HepG2 (cell line): ENCODE data around the gene DNAJC11. TPM values are rescaled to one million over a fixed set of nuclear protein-coding genes. Genes with fewer than 3 reads are reported as not detected.

Source experiments
- AGO2 ChIP-seq: fragments of 200-400 bp; formaldehyde crosslinking; optimal IDR thresholded peaks from 2 replicates; pipeline ENCODE3; 2017; ENCODE audit warnings: mild to moderate bottlenecking, low read depth, low read length, moderate library complexity
- HMGA1 ChIP-seq: sonication (generic); formaldehyde crosslinking; conservative IDR thresholded peaks from 2 replicates; pipeline ENCODE4 v1.4.0; 2020; ENCODE audit warnings: missing genetic modification reagents
- HNRNPUL1 ChIP-seq: fragments of 200-400 bp; formaldehyde crosslinking; IDR thresholded peaks from 2 replicates; pipeline ENCODE4 v1.6.1; 2017; ENCODE audit warnings: low read depth, mild to moderate bottlenecking, low read length, moderate library complexity
- MYC ChIP-seq: sonication (generic); formaldehyde crosslinking; IDR thresholded peaks from 2 replicates; pipeline ENCODE4 v1.9.0; 2021; ENCODE audit warnings: missing genetic modification reagents, borderline replicate concordance
- ONECUT2 ChIP-seq: sonication (generic); formaldehyde crosslinking; IDR thresholded peaks from 2 replicates; pipeline ENCODE4 v1.4.0; 2020; ENCODE audit warnings: missing genetic modification reagents
- PCBP1 ChIP-seq: fragments of 200-400 bp; formaldehyde crosslinking; IDR thresholded peaks from 2 replicates; pipeline ENCODE4 v1.6.1; 2017; ENCODE audit warnings: mild to moderate bottlenecking, low read depth, low read length, borderline replicate concordance
- PRMT3 ChIP-seq: sonication (generic); formaldehyde crosslinking; IDR thresholded peaks from 2 replicates; pipeline ENCODE4 v1.8.1; 2022; ENCODE audit warnings: low read depth, mild to moderate bottlenecking, moderate library complexity, missing genetic modification reagents, borderline replicate concordance
- RAD21 ChIP-seq: fragments of 450-650 bp; formaldehyde crosslinking; IDR thresholded peaks from 2 replicates; pipeline ENCODE4 v1.5.0; 2020; ENCODE audit warnings: mild to moderate bottlenecking
- SMARCE1 ChIP-seq: fragments of 450-650 bp; IDR thresholded peaks from 2 replicates; pipeline ENCODE4 v1.6.1; 2017; ENCODE audit warnings: borderline replicate concordance
- SP140L ChIP-seq: sonication (generic); formaldehyde crosslinking; IDR thresholded peaks from 2 replicates; pipeline ENCODE4 v1.4.0; 2020; ENCODE audit warnings: missing genetic modification reagents, borderline replicate concordance
- ZNF263 ChIP-seq: sonication (generic); formaldehyde crosslinking; IDR thresholded peaks from 2 replicates; pipeline ENCODE4 v1.4.0; 2020; ENCODE audit warnings: missing genetic modification reagents
- ZNF432 ChIP-seq: sonication (generic); formaldehyde crosslinking; IDR thresholded peaks from 2 replicates; pipeline ENCODE4 v1.5.0; 2020; ENCODE audit warnings: missing genetic modification reagents, mild to moderate bottlenecking, borderline replicate concordance
- ZNF451 ChIP-seq: sonication (generic); formaldehyde crosslinking; IDR thresholded peaks from 2 replicates; pipeline ENCODE4 v1.5.0; 2020; ENCODE audit warnings: mild to moderate bottlenecking, missing genetic modification reagents
- ZNF501 ChIP-seq: sonication (generic); formaldehyde crosslinking; IDR thresholded peaks from 2 replicates; pipeline ENCODE4 v1.5.1; 2020; ENCODE audit warnings: mild to moderate bottlenecking, moderate library complexity, missing genetic modification reagents
- ZNF546 ChIP-seq: sonication (generic); formaldehyde crosslinking; conservative IDR thresholded peaks from 2 replicates; pipeline ENCODE4 v1.8.1; 2023; ENCODE audit warnings: mild to moderate bottlenecking, missing genetic modification reagents
- ZNF768 ChIP-seq: sonication (generic); formaldehyde crosslinking; IDR thresholded peaks from 2 replicates; pipeline ENCODE4 v1.4.0; 2020; ENCODE audit warnings: missing genetic modification reagents
- ZNF773 ChIP-seq: sonication (generic); formaldehyde crosslinking; IDR thresholded peaks from 2 replicates; pipeline ENCODE4 v1.4.0; 2020; ENCODE audit warnings: missing genetic modification reagents, borderline replicate concordance
- ZZZ3 ChIP-seq: sonication (generic); formaldehyde crosslinking; IDR thresholded peaks from 2 replicates; pipeline ENCODE4 v1.4.0; 2020; ENCODE audit warnings: missing genetic modification reagents, mild to moderate bottlenecking, borderline replicate concordance
- polyA plus RNA-seq, 8 experiments: library from polyadenylated mRNA; depleted of rRNA in 3 of 8; stranded (reverse) in 7 of 8; unstranded in 1 of 8; fragments of >200 nt; fragmentation: Illumina TruSeq in 4 of 8; extraction: Trizol in 4 of 8; gene quantifications; 2 replicates each; pipeline versions ENCODE4 v1.2.1 to v1.2.3, GENCODE V29; 2011 to 2016; ENCODE audit warnings: low read depth in 4 of 8, missing spikeins in 1 of 8, mixed read lengths in 1 of 8; ENCODE audit not compliant: insufficient read depth in 1 of 8
- total RNA-seq, 5 experiments: library from RNA; depleted of rRNA; stranded (reverse); fragments of >200 nt; fragmentation: Illumina TruSeq; extraction: Trizol; gene quantifications; 2 replicates each; pipeline ENCODE4 v1.2.3, GENCODE V29; 2016; ENCODE audit warnings: low read depth in 1 of 5
- TF ChIP-seq, protein P1 (sequence below), 2 experiments: IDR thresholded peaks; 2 replicates each; pipeline ENCODE4 v1.6.1; 2011 to 2012; ENCODE audit warnings: low read length in 2 of 2, borderline replicate concordance in 1 of 2, low read depth in 1 of 2, mild to moderate bottlenecking in 1 of 2, moderate library complexity in 1 of 2
- TF ChIP-seq, protein P2 (sequence below): sonication (generic); formaldehyde crosslinking; IDR thresholded peaks from 2 replicates; pipeline ENCODE4 v1.4.0; 2020; ENCODE audit warnings: missing genetic modification reagents
- TF ChIP-seq, protein P3 (sequence below): sonication (generic); formaldehyde crosslinking; IDR thresholded peaks from 2 replicates; pipeline ENCODE4 v1.5.0; 2020; ENCODE audit warnings: mild to moderate bottlenecking, missing genetic modification reagents

The DNAJC11 gene
- total and polyA plus RNA-seq, 2 of the 13 experiments (the other 11 are each of a cell fraction or from before 2014, with no cell fraction given), result 25.1 to 47.6 TPM

DNA sequence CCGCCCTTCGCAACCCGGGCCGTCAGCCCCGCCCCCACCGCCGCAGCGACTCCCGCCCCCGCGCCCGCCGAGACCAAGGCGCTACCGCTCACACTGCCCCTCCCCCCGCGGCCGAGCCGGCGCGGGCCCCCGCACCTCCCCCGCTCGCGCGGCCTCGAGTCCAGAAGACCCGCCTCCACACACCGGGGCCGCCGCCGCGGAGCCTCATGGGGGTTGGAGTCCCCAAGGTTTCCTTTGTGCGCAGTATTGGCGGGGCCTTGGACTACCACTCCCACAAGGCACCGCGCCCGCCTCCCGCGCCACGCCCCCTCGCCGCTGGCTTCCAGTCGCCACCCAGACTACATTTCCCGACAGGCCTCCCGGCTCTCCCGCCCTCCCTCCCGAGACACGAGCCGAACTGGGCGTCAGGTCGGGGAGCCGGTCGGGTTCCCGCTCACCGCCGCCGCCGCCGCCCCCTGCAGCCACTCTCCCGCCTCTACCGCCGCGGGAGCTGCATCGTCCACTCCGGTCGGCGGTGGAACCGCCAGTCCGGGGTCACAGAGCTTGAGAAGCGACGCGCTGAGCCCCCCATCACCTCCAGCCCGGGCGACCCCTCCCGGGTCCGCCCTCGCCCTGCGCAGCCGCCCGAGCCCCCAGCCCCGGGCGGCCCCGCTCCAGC is 88.1 kb downstream of the DNAJC11 start, which contains the start of gene PHF13 (continued):
- TF ChIP-seq ZNF501 (CRISPR knock-in tag), result peak; percentile 75
- TF ChIP-seq ZNF773 (CRISPR knock-in tag), result no peak
- TF ChIP-seq HMGA1 (CRISPR knock-in tag), result no peak
- TF ChIP-seq ZNF451 (CRISPR knock-in tag), result 0 out of 2 replicates have a peak, but pooled peaks have one; percentile 4
- TF ChIP-seq ZNF546 (CRISPR knock-in tag), result no peak
- TF ChIP-seq, protein P1, sequence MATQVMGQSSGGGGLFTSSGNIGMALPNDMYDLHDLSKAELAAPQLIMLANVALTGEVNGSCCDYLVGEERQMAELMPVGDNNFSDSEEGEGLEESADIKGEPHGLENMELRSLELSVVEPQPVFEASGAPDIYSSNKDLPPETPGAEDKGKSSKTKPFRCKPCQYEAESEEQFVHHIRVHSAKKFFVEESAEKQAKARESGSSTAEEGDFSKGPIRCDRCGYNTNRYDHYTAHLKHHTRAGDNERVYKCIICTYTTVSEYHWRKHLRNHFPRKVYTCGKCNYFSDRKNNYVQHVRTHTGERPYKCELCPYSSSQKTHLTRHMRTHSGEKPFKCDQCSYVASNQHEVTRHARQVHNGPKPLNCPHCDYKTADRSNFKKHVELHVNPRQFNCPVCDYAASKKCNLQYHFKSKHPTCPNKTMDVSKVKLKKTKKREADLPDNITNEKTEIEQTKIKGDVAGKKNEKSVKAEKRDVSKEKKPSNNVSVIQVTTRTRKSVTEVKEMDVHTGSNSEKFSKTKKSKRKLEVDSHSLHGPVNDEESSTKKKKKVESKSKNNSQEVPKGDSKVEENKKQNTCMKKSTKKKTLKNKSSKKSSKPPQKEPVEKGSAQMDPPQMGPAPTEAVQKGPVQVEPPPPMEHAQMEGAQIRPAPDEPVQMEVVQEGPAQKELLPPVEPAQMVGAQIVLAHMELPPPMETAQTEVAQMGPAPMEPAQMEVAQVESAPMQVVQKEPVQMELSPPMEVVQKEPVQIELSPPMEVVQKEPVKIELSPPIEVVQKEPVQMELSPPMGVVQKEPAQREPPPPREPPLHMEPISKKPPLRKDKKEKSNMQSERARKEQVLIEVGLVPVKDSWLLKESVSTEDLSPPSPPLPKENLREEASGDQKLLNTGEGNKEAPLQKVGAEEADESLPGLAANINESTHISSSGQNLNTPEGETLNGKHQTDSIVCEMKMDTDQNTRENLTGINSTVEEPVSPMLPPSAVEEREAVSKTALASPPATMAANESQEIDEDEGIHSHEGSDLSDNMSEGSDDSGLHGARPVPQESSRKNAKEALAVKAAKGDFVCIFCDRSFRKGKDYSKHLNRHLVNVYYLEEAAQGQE (IDR thresholded peaks at IDR 0.05; ENCODE audit: borderline replicate concordance in 1 of 2, low read depth in 1 of 2, low read length in 2 of 2), result no peak; a peak in 1 of 4 replicates
- no peak for TF ChIP-seq SP140L (CRISPR knock-in tag)
- TF ChIP-seq PCBP1, result 0 out of 2 replicates have a peak, but pooled peaks have one; percentile 49
- TF ChIP-seq ZNF432 (CRISPR knock-in tag), result no peak
- peak; percentile 85; the same call in 1 of the 2 replicates for TF ChIP-seq MYC (CRISPR knock-in tag)
- TF ChIP-seq AGO2, result no peak
- no peak for TF ChIP-seq ONECUT2 (CRISPR knock-in tag)
- no peak for TF ChIP-seq RAD21 (CRISPR knock-in tag)
- no peak for TF ChIP-seq ZNF263
- TF ChIP-seq ZNF768, result no peak
- no peak for TF ChIP-seq SMARCE1
- TF ChIP-seq, protein P2, sequence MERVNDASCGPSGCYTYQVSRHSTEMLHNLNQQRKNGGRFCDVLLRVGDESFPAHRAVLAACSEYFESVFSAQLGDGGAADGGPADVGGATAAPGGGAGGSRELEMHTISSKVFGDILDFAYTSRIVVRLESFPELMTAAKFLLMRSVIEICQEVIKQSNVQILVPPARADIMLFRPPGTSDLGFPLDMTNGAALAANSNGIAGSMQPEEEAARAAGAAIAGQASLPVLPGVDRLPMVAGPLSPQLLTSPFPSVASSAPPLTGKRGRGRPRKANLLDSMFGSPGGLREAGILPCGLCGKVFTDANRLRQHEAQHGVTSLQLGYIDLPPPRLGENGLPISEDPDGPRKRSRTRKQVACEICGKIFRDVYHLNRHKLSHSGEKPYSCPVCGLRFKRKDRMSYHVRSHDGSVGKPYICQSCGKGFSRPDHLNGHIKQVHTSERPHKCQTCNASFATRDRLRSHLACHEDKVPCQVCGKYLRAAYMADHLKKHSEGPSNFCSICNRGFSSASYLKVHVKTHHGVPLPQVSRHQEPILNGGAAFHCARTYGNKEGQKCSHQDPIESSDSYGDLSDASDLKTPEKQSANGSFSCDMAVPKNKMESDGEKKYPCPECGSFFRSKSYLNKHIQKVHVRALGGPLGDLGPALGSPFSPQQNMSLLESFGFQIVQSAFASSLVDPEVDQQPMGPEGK (CRISPR knock-in tag), result peak; percentile 97
- TF ChIP-seq, protein P3, sequence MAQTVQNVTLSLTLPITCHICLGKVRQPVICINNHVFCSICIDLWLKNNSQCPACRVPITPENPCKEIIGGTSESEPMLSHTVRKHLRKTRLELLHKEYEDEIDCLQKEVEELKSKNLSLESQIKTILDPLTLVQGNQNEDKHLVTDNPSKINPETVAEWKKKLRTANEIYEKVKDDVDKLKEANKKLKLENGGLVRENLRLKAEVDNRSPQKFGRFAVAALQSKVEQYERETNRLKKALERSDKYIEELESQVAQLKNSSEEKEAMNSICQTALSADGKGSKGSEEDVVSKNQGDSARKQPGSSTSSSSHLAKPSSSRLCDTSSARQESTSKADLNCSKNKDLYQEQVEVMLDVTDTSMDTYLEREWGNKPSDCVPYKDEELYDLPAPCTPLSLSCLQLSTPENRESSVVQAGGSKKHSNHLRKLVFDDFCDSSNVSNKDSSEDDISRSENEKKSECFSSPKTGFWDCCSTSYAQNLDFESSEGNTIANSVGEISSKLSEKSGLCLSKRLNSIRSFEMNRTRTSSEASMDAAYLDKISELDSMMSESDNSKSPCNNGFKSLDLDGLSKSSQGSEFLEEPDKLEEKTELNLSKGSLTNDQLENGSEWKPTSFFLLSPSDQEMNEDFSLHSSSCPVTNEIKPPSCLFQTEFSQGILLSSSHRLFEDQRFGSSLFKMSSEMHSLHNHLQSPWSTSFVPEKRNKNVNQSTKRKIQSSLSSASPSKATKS (CRISPR knock-in tag), result no peak
- no peak for TF ChIP-seq ZZZ3 (CRISPR knock-in tag)
- TF ChIP-seq HNRNPUL1, result no peak
- no peak for TF ChIP-seq PRMT3 (CRISPR knock-in tag)
